ENCODE measurements around the gene EHD4.

DNA sequence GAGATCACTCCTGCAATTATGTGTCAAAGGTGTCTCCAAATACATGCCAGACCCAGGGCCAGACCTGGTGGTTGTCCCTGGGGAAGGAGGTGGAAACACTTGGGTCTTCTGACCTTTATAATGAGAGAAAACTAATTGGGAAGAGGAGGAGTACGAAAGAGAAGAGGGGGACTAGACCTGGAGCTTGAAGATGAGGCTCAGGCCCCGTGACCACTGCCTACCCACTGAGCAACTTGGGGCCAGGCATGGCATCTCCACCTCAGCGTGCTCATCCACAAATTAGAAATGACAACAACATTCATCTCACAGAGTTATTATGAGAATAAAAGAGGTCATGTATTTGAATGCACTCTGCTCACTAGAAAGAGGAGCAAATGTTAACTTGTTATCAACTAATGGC is 59.1 kb downstream of the EHD4 start:
- TF ChIP-seq RAD21 (CRISPR knock-in tag; conservative IDR thresholded peaks at IDR 0.05 in 1 of 2, IDR thresholded peaks at IDR 0.05 in 1 of 2) (no peak), POLR2A (conservative IDR thresholded peaks at IDR 0.05) (no peak), SMARCA4 (IDR thresholded peaks at IDR 0.05) (no peak), NCOR1 (IDR thresholded peaks at IDR 0.05) (no peak), XRCC5 (IDR thresholded peaks at IDR 0.05; ENCODE audit: low read depth, low read length) (no peak), KLF1 (tag; IDR thresholded peaks at IDR 0.05) (no peak), FOSL1 (tag; conservative IDR thresholded peaks at IDR 0.05) (no peak), JUNB (CRISPR knock-in tag; conservative IDR thresholded peaks at IDR 0.05) (no peak)
- TF ChIP-seq, protein P1, sequence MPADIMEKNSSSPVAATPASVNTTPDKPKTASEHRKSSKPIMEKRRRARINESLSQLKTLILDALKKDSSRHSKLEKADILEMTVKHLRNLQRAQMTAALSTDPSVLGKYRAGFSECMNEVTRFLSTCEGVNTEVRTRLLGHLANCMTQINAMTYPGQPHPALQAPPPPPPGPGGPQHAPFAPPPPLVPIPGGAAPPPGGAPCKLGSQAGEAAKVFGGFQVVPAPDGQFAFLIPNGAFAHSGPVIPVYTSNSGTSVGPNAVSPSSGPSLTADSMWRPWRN (IDR thresholded peaks at IDR 0.05; ENCODE audit: low read depth), result no peak
- TF ChIP-seq, protein P2, sequence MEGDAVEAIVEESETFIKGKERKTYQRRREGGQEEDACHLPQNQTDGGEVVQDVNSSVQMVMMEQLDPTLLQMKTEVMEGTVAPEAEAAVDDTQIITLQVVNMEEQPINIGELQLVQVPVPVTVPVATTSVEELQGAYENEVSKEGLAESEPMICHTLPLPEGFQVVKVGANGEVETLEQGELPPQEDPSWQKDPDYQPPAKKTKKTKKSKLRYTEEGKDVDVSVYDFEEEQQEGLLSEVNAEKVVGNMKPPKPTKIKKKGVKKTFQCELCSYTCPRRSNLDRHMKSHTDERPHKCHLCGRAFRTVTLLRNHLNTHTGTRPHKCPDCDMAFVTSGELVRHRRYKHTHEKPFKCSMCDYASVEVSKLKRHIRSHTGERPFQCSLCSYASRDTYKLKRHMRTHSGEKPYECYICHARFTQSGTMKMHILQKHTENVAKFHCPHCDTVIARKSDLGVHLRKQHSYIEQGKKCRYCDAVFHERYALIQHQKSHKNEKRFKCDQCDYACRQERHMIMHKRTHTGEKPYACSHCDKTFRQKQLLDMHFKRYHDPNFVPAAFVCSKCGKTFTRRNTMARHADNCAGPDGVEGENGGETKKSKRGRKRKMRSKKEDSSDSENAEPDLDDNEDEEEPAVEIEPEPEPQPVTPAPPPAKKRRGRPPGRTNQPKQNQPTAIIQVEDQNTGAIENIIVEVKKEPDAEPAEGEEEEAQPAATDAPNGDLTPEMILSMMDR (IDR thresholded peaks at IDR 0.05 in 2 of 3, conservative IDR thresholded peaks at IDR 0.05 in 1 of 3; ENCODE audit: insufficient read depth in 2 of 3, low read depth in 1 of 3, low read length in 3 of 3), result no peak

Measured in K562 (cell line).